OCI-LY1 (cell line): ENCODE results near the gene TRIM14.

Source experiments
- EZH2 ChIP-seq: fragments of 200-600 bp; sonication (generic), shearing (Covaris generic); IDR thresholded peaks from 2 replicates; pipeline ENCODE4 v1.8.0; 2017; ENCODE audit warnings: borderline replicate concordance, mixed run types, mild to moderate bottlenecking, antibody characterized with exemption, low read length, moderate library complexity, mixed read lengths
- TF ChIP-seq, protein P1 (sequence below): fragments of 200-600 bp; sonication (generic), shearing (Covaris generic); IDR thresholded peaks from 2 replicates; pipeline ENCODE4 v1.5.1; 2017; ENCODE audit warnings: mild to moderate bottlenecking, antibody characterized with exemption, low read length, moderate library complexity, mixed read lengths

DNA sequence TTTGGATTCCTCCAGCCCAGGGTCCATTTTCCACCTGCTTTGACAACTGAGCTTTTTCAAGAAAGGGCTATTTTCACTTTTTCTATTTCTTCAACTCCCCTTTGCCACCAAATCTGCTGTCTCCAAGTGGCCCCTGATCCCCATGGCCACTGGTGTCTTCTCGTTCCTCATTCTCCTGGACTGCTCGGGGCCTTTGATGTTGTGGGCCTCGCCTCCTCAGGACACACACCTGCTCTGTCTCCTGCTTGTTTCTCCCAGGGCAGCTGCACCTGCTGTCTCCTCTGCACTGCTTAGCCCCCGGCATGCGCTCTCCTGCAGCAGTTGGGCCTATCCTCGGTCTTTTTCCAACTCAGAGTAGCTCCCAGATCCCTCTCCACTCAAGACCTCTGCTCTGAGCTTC lies 78.8 kb downstream of the TRIM14 start:
- TF ChIP-seq, protein P1, sequence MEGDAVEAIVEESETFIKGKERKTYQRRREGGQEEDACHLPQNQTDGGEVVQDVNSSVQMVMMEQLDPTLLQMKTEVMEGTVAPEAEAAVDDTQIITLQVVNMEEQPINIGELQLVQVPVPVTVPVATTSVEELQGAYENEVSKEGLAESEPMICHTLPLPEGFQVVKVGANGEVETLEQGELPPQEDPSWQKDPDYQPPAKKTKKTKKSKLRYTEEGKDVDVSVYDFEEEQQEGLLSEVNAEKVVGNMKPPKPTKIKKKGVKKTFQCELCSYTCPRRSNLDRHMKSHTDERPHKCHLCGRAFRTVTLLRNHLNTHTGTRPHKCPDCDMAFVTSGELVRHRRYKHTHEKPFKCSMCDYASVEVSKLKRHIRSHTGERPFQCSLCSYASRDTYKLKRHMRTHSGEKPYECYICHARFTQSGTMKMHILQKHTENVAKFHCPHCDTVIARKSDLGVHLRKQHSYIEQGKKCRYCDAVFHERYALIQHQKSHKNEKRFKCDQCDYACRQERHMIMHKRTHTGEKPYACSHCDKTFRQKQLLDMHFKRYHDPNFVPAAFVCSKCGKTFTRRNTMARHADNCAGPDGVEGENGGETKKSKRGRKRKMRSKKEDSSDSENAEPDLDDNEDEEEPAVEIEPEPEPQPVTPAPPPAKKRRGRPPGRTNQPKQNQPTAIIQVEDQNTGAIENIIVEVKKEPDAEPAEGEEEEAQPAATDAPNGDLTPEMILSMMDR: no peak
- no peak for TF ChIP-seq EZH2
